Pancreas (tissue), 10 donors: ENCODE data around the gene TCF4. TPM values are rescaled to one million over a fixed set of nuclear protein-coding genes. Genes with fewer than 3 reads are reported as not detected.

Experiments used
- ATAC-seq, 4 donors: fragments of 200-7000 bp; cut with Tn5 transposase; one replicate each; pipeline versions ENCODE4 v1.8.0 to v1.9.1; 2020; ENCODE audit warnings: mild to moderate bottlenecking in 4 of 4, moderate library complexity in 4 of 4
- DNase-seq, 6 donors: peaks; one replicate each; pipeline ENCODE4 v3.0.0-alpha.2; 2020
- FAIRE-seq: peaks from 2 replicates; lab custom pipeline; 2012; peaks lifted over from hg19 to GRCh38; lab: Jason Lieb, UNC
- H3K27ac ChIP-seq, 4 donors: fragments of 200-600 bp; sonication (generic); 1 replicate in 3 of 4; 2 replicates in 1 of 4; pipeline versions ENCODE4 v1.5.0 to v1.8.0; 2020
- H3K27me3 ChIP-seq, 4 donors: fragments of 200-600 bp; one replicate each; pipeline ENCODE4 v1.8.0; 2021
- H3K36me3 ChIP-seq, 3 donors: fragments of 200-600 bp; sonication (generic) in 1 of 3; one replicate each; pipeline versions ENCODE4 v1.5.0 to v1.8.0; 2020 to 2021
- H3K4me1 ChIP-seq, 3 donors: fragments of 200-600 bp; one replicate each; pipeline ENCODE4 v1.8.0; 2021
- H3K4me3 ChIP-seq, 4 donors: fragments of 200-600 bp; sonication (generic) in 2 of 4; one replicate each; pipeline versions ENCODE4 v1.5.0 to v1.8.0; 2020 to 2021
- H3K9me3 ChIP-seq, 4 donors: fragments of 200-600 bp; one replicate each; pipeline ENCODE4 v1.8.0; 2021
- WGBS, 2 donors: extraction: QIAGEN DNeasy Blood & Tissue Kit; methylation state at CpG; one replicate each; pipeline ENCODE4 v1.1.7; 2013; 5-methylcytosine and 5-hydroxymethylcytosine counted together
- intact Hi-C, 3 donors: fragments of 100-400 bp; cut with DNase I; formaldehyde crosslinking; loops; one replicate each; pipeline versions ENCODE4 v1.11.1 to v1.14.2; 2022
- polyA plus RNA-seq, 2 donors: library from polyadenylated mRNA; stranded (reverse); fragments of 200-250 nt; gene quantifications; one replicate each; pipeline ENCODE4 v1.2.3, GENCODE V29; 2013
- total RNA-seq, 6 donors: library from RNA; stranded (reverse); fragmentation: NEBNext Ultra II Directional in 4 of 6; extraction: Animal tissue kit (Norgen Biotek cat#: 25700) in 4 of 6; gene quantifications; one replicate each; pipeline versions ENCODE4 v1.2.1 to v1.2.4, GENCODE V29; 2021 to 2023
- TF ChIP-seq, protein P1 (sequence below), 4 donors: fragments of 200-600 bp; sonication (generic) in 3 of 4; IDR thresholded peaks; one replicate each; pipeline versions ENCODE4 v1.5.0 to v1.8.0; 2021; ENCODE audit warnings: antibody characterized with exemption in 4 of 4
- donor health status: healthy with polysubstance abuse.
- donor health status: DM: no; HTN: no; CAD: no; lungs with moderate emphysema.
- donor health status: DM: no; HTN: no; CAD: no.
- donor health status: control.
- donor health status: control.
- donor health status: Bipolar disorder and iron deficiency.
- donor health status: DM: yes; HTN: yes; CAD: no.
- donor health status: DM: no; HTN: no; CAD: no.
- donor health status: DM: no; HTN: no; CAD: no.
- donor health status: DM: yes; HTN: yes; CAD: no.

The TCF4 gene
- total and polyA plus RNA-seq, 8 donors = 4.4 to 27.9 (median 10.5) TPM

- FAIRE-seq (no peak), ATAC-seq (no peak), DNase-seq (no peak)
- H3K27ac ChIP-seq = no peak overlapping the region
- TF ChIP-seq, protein P1, sequence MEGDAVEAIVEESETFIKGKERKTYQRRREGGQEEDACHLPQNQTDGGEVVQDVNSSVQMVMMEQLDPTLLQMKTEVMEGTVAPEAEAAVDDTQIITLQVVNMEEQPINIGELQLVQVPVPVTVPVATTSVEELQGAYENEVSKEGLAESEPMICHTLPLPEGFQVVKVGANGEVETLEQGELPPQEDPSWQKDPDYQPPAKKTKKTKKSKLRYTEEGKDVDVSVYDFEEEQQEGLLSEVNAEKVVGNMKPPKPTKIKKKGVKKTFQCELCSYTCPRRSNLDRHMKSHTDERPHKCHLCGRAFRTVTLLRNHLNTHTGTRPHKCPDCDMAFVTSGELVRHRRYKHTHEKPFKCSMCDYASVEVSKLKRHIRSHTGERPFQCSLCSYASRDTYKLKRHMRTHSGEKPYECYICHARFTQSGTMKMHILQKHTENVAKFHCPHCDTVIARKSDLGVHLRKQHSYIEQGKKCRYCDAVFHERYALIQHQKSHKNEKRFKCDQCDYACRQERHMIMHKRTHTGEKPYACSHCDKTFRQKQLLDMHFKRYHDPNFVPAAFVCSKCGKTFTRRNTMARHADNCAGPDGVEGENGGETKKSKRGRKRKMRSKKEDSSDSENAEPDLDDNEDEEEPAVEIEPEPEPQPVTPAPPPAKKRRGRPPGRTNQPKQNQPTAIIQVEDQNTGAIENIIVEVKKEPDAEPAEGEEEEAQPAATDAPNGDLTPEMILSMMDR (IDR thresholded peaks at IDR 0.05) = no peak
- intact Hi-C loops = no loop called here
- no peaks in the 10 kb centered on the region for H3K9me3 ChIP-seq
- 94% methylated on average over 3 of the region's 3 CpGs for WGBS, 2 donors
- H3K4me3 ChIP-seq = no peak overlapping the region
- H3K4me1 ChIP-seq = no peaks in the 10 kb centered on the region
- H3K36me3 ChIP-seq = no peaks in the 10 kb centered on the region
- H3K27me3 ChIP-seq = no peaks in the 10 kb centered on the region
Observed at GRCh38 chr18:55447672-55448018, 140.3 kb downstream of the TCF4 start.

DNA sequence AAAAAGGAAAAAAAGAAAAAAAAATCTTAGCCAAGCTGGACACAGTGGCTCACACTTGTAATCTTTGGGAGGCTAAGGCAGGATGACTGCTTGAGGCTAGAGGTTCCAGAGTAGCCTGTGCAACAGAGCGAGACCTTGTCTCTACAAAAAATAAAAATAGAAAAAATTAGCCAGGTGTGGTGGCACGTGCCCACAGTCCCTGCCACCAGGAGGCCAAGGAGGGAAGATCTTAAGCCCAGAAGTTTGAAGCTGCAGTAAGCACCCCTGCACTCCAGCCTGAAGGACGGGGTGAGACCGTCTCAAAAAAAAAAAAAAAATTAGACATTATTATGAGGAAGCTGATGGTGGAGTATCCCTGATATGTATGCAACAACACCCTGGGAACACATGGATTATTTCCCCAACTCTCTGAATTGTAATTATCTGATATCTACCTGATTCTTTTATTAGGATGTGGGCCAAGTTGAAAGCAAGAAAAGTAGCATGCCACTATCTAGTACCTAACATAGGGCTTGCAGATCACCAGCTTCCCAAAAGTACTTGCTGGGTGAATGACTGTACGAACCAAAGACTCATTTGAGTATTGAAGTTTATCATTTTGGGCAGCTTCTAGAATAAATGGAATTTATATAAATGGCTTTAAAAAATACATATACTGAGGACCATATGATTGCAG is 140.9 kb downstream of the TCF4 start:
- intact Hi-C loops = no loop called here
- DNase-seq (no peak), ATAC-seq (no peak), FAIRE-seq (no peak)
- H3K4me3 ChIP-seq = no peak overlapping the region
- H3K36me3 ChIP-seq = no peaks in the 10 kb centered on the region
- WGBS, 2 donors = 89 to 93% methylated on average over 5 of the region's 5 CpGs
- no peaks in the 10 kb centered on the region for H3K4me1 ChIP-seq
- no peaks in the 10 kb centered on the region for H3K9me3 ChIP-seq
- H3K27me3 ChIP-seq = no peaks in the 10 kb centered on the region
- no peak overlapping the region for H3K27ac ChIP-seq
- TF ChIP-seq, protein P1 (IDR thresholded peaks at IDR 0.05) = no peak

- Histone ChIP-seq H3K4me1 (no peaks in the 10 kb centered on the region), H3K36me3 (no peaks in the 10 kb centered on the region), H3K27me3 (no peaks in the 10 kb centered on the region), H3K4me3 (no peak overlapping the region), H3K27ac (no peak overlapping the region), H3K9me3 (no peaks in the 10 kb centered on the region)
- TF ChIP-seq, protein P1 (IDR thresholded peaks at IDR 0.05) = no peak
- DNase-seq (no peak), FAIRE-seq (no peak), ATAC-seq (no peak)
- 81 to 88% methylated on average over 1 of the region's 1 CpG for WGBS, 2 donors
- intact Hi-C loops = no loop called here
Observed at GRCh38 chr18:55444536-55444935, 143.5 kb downstream of the TCF4 start.

GRCh38 chr18:55443776-55444175 is 144.2 kb downstream of the TCF4 start:
- WGBS, 2 donors = 90 to 92% methylated on average over 3 of the region's 3 CpGs
- H3K4me1 ChIP-seq = no peaks in the 10 kb centered on the region
- intact Hi-C loops = no loop called here
- FAIRE-seq (no peak), DNase-seq (no peak), ATAC-seq (no peak)
- TF ChIP-seq, protein P1 (IDR thresholded peaks at IDR 0.05) = no peak
- H3K27me3 ChIP-seq = no peaks in the 10 kb centered on the region
- H3K36me3 ChIP-seq = no peaks in the 10 kb centered on the region
- no peak overlapping the region for H3K27ac ChIP-seq
- no peak overlapping the region for H3K4me3 ChIP-seq
- H3K9me3 ChIP-seq = no peaks in the 10 kb centered on the region

- intact Hi-C loops = no loop called here
- Histone ChIP-seq H3K4me1 (no peaks in the 10 kb centered on the region), H3K36me3 (no peaks in the 10 kb centered on the region), H3K27me3 (no peaks in the 10 kb centered on the region), H3K27ac (no peak overlapping the region), H3K9me3 (no peaks in the 10 kb centered on the region), H3K4me3 (no peak overlapping the region)
- TF ChIP-seq, protein P1 (IDR thresholded peaks at IDR 0.05) = no peak
- ATAC-seq (no peak), DNase-seq (no peak), FAIRE-seq (no peak)
- WGBS, 2 donors = 86 to 87% methylated on average over 4 of the region's 4 CpGs
Observed at GRCh38 chr18:55442561-55442960, 145.4 kb downstream of the TCF4 start.
